SK-MEL-5 (cell line): ENCODE data around the gene ZNF385C. TPM values are rescaled to one million over a fixed set of nuclear protein-coding genes. Genes with fewer than 3 reads are reported as not detected.
"Not testable (repeated sequence)": the region's sequence is repeated elsewhere in the genome, so short reads cannot be mapped to it uniquely, and the experiment has no call there.

Source experiments
- DNase-seq: peaks from one replicate; pipeline ENCODE4 v3.0.0-alpha.2; 2016; ENCODE audit warnings: low read depth, low spot score
- in situ Hi-C: cut with HindIII; loops from 2 replicates; pipeline ENCODE4 v1.10.0; 2016; ENCODE audit warnings: low sequenced_read_pairs, high pct_unique_total_duplicates, low pct_unique_long_range_greater_than_20kb
- total RNA-seq: library from RNA; depleted of rRNA; stranded (reverse); fragments of >200 nt; shearing (Covaris generic); gene quantifications from 2 replicates; pipeline ENCODE4 v1.2.3, GENCODE V29; 2014

ZNF385C gene
- total RNA-seq, 1 experiment from 2014 or later = 0.45 TPM

- peak; percentile 91 for DNase-seq
- in situ Hi-C loops = no loop called here
Observed at GRCh38 chr17:42019509-42020404, 78.5 kb downstream of the ZNF385C start, which contains the start of gene NKIRAS2. TSS of gene NKIRAS2 (plus strand) at chr17:42020090. CDS start at chr17:42021578, 1,488 bp downstream.

GRCh38 chr17:42018988-42019387 lies 79.3 kb downstream of the ZNF385C start:
- in situ Hi-C loops = no loop called here
- DNase-seq = no peak

- DNase-seq = no peak
- in situ Hi-C loops = no loop called here
Observed at GRCh38 chr17:42018339-42018738, 79.9 kb downstream of the ZNF385C start.

DNA sequence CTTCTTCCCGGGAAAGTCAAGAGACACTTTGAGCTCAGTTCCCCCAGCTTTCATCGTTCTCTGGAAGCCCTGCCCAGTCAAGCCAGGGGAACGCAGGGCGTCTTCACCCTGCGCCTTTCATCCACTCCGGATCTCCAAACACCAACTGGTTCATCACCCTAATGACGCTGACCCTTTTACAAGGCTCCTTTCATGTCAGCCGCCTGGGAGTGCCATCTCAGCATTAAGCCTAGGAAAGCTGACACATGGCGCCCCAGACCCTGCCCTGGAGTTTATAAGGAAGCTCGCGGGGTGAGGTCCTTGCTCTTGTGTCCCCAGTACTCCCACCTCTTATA lies 80.4 kb downstream of the ZNF385C start:
- in situ Hi-C loops = no loop called here
- no peak for DNase-seq

DNA sequence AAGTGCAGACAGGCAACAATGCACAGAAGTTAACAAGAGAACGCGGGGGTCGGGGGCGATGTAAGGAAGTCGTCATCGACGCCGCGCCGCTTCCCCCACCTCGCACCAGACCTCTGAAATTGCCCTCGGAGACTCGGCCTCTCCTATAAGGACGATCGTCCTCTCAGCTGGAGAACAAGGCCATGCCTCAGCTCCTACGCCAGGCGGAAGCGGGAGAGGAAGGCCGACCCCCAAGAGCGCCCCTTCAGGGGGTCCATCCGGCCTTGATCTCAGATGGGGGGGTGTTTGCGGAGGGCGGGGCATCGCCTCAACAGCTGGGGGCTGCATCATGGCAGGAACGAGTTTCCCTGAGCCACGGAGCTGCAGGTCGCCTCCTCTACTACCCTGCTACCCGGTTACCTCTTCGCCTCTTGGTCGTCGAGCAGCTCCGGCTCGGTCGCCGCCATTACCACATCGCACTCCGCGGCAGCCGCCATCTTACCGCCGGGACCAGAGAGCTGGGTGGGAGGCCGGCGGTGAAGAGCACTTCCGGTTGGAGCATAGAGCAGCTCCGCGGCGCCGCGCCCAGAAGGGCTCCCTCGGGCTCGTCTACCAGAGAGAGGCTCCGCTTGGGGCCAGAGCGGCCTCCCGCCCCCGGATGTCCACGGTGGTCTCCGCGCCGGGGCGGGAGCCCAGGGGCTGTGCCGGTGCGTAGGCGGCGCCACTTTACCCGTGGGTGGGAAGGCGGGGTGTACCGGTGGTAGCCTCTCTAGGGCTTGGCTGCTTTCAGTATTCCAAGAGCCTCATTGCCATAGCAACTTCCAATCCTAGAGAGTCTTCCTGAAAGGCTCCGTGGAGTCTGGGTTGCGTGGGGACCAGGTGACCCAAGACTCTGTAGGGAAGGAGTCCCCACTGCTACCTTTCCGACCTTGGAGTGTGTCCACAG lies 81.1 kb downstream of the ZNF385C start, which contains the start of gene DNAJC7:
DNAJC7 (minus strand) TSS at position 499 of the 925 bp plus-strand sequence; CDS start at position 476, 23 bp downstream.
- in situ Hi-C loops = no loop called here
- peak; percentile 91 for DNase-seq

DNA sequence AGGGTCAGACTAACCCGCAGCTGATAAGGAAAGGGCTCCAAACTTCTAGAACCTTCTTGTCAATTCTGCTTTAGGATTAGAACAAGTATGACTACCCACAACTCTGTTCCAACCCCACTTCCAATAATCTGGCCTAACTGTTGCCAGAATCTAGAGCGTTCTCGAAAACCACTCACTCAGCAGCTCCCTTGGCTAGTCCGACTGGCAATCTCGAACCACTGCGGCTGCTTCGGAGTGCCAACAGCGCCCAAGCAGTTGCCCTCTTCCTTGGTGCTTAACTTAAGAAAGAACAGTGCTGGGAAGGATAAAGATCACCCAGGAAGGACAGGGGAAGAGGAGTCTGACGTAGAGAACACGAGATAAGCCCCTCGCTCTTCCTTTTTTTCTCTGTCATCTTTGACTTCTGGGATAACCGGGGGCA lies 81.9 kb downstream of the ZNF385C start:
- in situ Hi-C loops = no loop called here
- DNase-seq = peak; percentile 21

DNA sequence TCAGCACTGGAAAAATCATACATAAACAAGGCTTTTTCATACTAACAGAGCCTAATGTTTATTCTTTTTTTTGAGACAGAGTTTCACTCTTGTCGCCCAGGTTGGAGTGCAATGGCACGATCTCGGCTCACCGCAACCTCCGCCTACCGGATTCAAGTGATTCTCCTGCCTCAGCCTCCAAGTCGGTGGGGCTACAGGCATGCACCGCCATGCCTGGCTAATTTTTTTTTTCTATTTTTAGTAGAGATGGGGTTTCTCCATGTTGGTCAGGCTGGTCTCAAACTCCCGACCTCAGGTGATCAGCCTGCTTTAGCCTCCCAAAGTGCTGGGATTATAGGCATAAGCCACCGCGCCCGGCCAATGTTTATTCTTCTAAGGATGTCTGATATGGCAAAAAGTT lies 84.5 kb downstream of the ZNF385C start:
- DNase-seq, in situ Hi-C loops: not testable (repeated sequence)

DNA sequence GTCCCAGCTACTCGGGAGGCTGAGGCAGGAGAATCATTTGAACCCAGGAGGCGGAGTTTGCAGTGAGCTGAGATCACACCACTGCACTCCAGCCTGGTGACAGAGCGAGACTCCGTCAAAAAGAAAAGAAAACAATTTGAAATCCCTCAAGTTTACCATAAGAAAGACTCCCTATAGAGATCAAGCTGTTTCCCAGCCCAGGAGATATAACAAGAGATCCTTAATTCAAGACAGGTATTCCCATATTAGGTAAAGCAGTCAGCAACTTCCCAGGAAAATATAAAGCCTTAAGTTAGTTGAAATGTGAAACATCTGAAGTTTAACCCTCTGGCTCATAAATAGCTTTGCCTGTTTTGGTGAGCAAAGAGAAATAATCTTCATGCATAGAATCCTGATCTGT lies 85.9 kb downstream of the ZNF385C start:
- in situ Hi-C loops, DNase-seq: not testable (repeated sequence)

DNA sequence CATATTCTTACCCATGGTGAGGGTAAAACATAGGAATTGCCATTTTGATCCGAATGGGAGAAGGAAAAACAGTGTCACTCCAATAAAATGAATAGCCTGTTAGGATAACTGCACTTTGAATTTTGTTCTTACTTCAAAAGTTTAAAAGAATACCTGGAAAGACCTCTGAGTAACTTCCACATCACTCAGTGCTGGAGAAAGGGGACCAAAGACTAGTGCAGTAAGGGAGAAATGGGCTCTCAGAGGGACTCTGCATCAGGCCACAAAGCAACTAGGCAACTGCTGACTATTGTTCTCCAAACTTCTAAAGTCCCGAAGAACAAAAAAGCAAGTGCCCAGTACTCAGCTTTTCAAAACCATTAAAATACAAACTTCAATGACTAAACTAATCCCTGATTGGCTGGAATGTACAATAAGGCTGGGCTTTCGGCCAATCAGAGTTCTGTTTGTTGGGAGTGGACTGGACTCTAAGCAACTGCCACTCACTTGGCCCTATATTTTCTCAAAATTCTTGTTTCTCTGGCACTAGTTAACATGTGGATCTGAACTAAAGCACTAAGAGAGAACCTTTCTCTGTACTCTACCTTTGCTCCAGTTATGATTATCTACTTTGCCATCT lies 87.3 kb downstream of the ZNF385C start:
- in situ Hi-C loops = no loop called here
- DNase-seq = peak; percentile 60

- in situ Hi-C loops, DNase-seq: not testable (repeated sequence)
Observed at GRCh38 chr17:42010266-42010680, 88.0 kb downstream of the ZNF385C start.

GRCh38 chr17:42009170-42009569 lies 89.1 kb downstream of the ZNF385C start:
- peak; percentile 18 for DNase-seq
- in situ Hi-C loops = no loop called here

- in situ Hi-C loops = no loop called here
- no peak for DNase-seq
Observed at GRCh38 chr17:42005166-42005565, 93.1 kb downstream of the ZNF385C start.

GRCh38 chr17:42002792-42003301 lies 95.4 kb downstream of the ZNF385C start:
- in situ Hi-C loops = no loop called here
- no peak for DNase-seq

DNA sequence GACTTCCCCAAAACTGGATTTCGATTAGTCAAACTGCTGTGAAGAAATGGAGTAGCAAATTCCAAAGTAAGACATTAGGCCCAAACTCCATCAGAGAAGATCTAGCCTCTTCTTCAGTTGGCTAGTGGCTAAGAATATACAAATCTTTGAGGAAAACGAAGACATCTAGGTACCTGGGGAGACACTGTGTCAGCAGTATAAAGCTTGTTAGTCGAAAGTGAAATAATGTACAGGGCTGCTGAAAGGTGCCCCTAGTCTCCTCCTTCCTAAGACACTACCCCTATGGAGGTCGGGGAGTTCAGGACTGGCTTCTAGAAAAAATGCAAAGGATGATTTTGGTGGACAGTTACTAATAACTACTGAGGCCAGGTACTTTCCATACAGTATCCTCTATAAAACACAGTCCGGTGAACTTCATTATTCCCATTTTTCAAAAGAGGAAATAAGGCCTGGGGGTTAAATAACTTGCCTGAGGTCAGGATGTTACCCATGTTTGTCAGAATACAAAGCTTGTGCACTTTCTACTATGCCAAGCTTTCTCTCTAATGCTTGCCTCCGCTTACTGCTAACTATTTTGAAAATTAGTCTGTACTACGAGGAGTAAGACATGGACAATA lies 96.0 kb downstream of the ZNF385C start:
- in situ Hi-C loops = no loop called here

DNA sequence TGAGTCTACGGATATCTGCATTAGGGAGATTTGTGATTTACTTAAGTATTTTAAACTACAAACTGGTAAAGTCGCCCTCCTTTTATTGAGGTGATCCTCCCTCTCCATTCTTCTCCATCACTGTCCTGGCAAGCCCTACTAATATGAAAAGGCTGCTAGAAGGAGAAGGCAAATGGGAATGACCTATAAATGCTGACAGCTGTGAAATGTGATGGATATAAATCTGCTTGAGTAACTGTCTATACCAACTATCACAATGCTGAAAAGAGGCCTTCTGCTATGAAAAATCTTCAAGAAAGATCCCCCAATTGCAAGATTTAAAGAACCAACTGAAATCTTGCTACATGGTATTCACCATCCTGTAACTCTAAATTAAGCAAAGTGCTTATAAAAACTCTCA lies 96.5 kb downstream of the ZNF385C start:
- DNase-seq = no peak
- in situ Hi-C loops = no loop called here

More for the DNA sequence above, 96.0 kb downstream of the ZNF385C start:
- no peak for DNase-seq

GRCh38 chr17:42000413-42001133 lies 97.7 kb downstream of the ZNF385C start:
- in situ Hi-C loops = no loop called here
- DNase-seq = no peak

DNA sequence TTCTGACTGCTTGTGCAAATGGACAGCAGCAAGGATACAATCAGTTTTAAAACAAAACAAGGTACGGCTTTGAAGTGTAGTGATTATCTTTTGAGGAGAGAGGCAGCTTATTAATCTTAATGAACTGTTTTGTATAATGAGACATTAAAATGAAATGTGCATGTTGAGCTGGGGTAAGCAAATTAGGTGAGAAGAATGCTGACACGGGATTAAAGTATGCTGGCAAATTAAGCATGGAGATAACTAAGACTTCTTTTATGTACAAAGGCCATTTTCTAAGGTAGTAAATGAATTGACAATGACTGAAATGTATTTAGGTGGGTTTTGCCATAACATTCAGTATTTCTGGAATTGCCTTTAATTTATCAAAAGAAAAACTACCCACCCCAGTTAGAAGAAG lies 99.8 kb downstream of the ZNF385C start:
- no peak for DNase-seq
- in situ Hi-C loops = no loop called here
